ENCODE results near the gene LEF1. TPM values are rescaled to one million over a fixed set of nuclear protein-coding genes. Genes with fewer than 3 reads are reported as not detected.
A peak's percentile ranks its signal among the peaks of the same experiment; 100 is the strongest.

The LEF1 gene
- total and polyA plus RNA-seq, 9 of the 15 experiments (the other 6 are each of a cell fraction or from before 2014, with no cell fraction given) = 15.1 to 81.1 (median 29.7) TPM

GRCh38 chr4:108044951-108045686 lies 123.6 kb downstream of the LEF1 start (continued):
- peak; percentile 79; the same call in 1 of the 2 replicates for TF ChIP-seq EP300 (IDR thresholded peaks at IDR 0.05; ENCODE audit: low read length)
- TF ChIP-seq, protein P1, sequence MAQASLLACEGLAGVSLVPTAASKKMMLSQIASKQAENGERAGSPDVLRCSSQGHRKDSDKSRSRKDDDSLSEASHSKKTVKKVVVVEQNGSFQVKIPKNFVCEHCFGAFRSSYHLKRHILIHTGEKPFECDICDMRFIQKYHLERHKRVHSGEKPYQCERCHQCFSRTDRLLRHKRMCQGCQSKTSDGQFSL (CRISPR knock-in tag; IDR thresholded peaks at IDR 0.05) = no peak
- TF ChIP-seq, protein P1 (tag; IDR thresholded peaks at IDR 0.05) = no peak
- TF ChIP-seq FOS (IDR thresholded peaks at IDR 0.05; ENCODE audit: extremely low read depth, insufficient read length) = peak; percentile 49
- no peak for TF ChIP-seq ARID4B (CRISPR knock-in tag; IDR thresholded peaks at IDR 0.05)
- TF ChIP-seq RBFOX2 (IDR thresholded peaks at IDR 0.05; ENCODE audit: low read depth, low read length) = no peak
- peak; percentile 68 for TF ChIP-seq TAL1 (IDR thresholded peaks at IDR 0.05)
- peak; percentile 84 for TF ChIP-seq SMARCE1 (IDR thresholded peaks at IDR 0.05)
- TF ChIP-seq ASH1L (IDR thresholded peaks at IDR 0.05; ENCODE audit: borderline replicate concordance, low read depth, partially characterized antibody) = no peak
- no peak for TF ChIP-seq SREBF2 (CRISPR knock-in tag; IDR thresholded peaks at IDR 0.05)
- no peak for TF ChIP-seq SNRNP70 (optimal IDR thresholded peaks at IDR 0.05; ENCODE audit: low read depth, low read length)
- TF ChIP-seq, protein P2, sequence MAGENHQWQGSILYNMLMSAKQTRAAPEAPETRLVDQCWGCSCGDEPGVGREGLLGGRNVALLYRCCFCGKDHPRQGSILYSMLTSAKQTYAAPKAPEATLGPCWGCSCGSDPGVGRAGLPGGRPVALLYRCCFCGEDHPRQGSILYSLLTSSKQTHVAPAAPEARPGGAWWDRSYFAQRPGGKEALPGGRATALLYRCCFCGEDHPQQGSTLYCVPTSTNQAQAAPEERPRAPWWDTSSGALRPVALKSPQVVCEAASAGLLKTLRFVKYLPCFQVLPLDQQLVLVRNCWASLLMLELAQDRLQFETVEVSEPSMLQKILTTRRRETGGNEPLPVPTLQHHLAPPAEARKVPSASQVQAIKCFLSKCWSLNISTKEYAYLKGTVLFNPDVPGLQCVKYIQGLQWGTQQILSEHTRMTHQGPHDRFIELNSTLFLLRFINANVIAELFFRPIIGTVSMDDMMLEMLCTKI (IDR thresholded peaks at IDR 0.05; ENCODE audit: partially characterized antibody) = no peak
- TF ChIP-seq TCF3 (CRISPR knock-in tag; IDR thresholded peaks at IDR 0.05) = peak; percentile 77
- TF ChIP-seq, protein P3, sequence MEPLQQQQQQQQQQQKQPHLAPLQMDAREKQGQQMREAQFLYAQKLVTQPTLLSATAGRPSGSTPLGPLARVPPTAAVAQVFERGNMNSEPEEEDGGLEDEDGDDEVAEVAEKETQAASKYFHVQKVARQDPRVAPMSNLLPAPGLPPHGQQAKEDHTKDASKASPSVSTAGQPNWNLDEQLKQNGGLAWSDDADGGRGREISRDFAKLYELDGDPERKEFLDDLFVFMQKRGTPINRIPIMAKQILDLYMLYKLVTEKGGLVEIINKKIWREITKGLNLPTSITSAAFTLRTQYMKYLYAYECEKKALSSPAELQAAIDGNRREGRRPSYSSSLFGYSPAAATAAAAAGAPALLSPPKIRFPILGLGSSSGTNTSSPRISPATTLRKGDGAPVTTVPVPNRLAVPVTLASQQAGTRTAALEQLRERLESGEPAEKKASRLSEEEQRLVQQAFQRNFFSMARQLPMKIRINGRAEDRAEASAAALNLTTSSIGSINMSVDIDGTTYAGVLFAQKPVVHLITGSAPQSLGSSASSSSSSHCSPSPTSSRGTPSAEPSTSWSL (CRISPR knock-in tag; IDR thresholded peaks at IDR 0.05; ENCODE audit: borderline replicate concordance) = no peak
- no peak for TF ChIP-seq IRF2 (CRISPR knock-in tag; IDR thresholded peaks at IDR 0.05)
- TF ChIP-seq CCAR2 (IDR thresholded peaks at IDR 0.05; ENCODE audit: low read depth, low read length) = no peak
- no peak for TF ChIP-seq NFATC3 (IDR thresholded peaks at IDR 0.05)
- no peak for TF ChIP-seq YBX1 (IDR thresholded peaks at IDR 0.05)
- TF ChIP-seq ZNF12 (CRISPR knock-in tag; IDR thresholded peaks at IDR 0.05) = no peak
- TF ChIP-seq NFRKB (IDR thresholded peaks at IDR 0.05; ENCODE audit: low read depth) = no peak
- no peak for TF ChIP-seq HNRNPK (IDR thresholded peaks at IDR 0.05; ENCODE audit: low read depth, low read length, poor library complexity, severe bottlenecking)

Measured in K562 (cell line).